SKM-1 (cell line): Measurements from ENCODE around the gene DNAJC4.

Experiments used
- DNase-seq: peaks from one replicate; lab custom pipeline; 2025; ENCODE audit not compliant: unreplicated experiment; lab: John Stamatoyannopoulos, UW

DNAJC4 gene

DNA sequence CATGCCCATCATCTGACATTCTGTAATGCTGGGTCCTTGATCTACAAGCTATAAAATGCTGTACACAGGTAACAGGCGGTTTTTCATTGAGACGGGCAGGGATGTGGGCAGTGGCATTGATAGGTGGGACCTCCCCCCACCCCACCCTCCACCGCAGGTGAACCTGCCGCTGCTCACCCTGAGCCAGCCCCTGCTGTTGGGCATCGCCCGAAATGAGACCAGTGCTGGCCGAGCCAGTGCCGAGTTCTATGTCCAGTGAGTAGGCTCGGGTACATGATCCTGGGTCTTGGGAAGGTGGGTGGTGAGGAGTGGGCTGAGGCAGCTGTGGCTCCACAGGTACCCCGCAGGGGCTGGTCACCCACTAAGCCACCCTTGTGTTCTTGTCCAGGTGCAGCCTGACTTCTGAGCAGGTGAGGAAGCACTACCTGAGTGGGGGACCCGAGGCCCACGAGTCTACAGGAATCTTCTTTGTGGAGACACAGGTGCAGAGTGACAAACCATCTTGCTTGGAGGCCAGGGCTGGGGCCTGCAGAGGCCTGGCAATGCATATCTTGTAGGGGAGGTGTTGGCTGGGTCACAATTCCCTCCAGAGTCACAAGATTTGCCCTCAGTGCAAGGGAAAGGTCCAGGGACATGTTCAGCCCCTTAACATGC lies 1.1 kb upstream of the DNAJC4 start:
- no peak for DNase-seq

DNA sequence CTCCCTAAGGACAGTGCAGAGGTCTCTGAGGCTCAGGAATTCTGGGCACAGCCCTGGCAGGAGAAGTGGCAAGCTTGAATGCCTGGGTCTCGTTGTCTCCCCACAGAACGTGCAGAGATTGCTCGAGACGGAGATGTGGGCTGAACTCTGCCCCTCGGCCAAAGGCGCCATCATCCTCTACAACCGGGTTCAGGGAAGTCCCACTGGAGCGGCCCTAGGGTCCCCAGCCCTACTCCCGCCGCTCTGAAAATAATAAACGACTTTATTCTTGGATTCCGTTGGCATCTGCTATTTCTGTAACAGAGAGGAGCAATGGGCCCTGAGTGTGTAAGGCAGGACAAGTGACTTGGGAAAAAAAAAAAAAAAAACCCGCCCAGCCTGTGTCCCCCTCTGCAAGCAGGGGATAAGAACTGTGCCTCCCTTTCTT lies 591 bp upstream of the DNAJC4 start:
- no peak for DNase-seq

DNA sequence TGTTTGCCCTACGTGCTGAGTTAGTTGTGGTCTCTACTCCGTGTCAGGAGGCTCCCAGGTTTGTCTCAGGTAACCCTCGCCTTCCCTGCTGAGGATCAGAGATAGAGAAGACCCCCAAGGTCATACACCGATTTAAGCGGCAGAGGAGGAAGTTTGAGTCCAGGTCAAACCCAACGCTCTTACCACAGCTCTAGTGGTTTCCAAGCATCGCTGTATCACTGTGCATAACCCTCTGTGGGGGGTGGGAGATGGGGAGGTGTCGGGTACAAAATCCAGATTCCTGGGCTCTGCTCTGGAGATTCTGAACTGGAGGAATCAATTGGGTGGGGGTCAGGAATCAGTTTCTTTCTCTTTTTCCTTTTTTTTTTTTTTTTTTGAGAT lies 627 bp downstream of the DNAJC4 start:
- no peak for DNase-seq

DNA sequence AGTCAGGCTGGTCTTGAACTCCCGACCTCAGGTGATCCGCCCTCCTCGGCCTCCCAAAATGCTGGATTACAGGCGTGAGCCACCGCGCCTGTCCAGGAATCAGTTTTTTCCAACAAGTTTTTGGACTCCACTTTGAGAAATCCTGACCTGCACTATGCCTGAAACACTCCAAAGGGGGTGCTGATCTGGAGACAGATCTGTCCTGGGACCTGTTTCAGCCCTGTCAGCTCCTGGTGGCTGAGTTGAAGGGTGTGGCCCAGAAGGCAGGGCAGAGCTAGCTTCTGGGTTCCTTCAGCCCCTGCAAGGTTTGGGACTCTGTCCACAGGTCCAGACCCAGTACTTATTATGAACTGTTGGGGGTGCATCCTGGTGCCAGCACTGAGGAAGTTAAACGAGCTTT lies 1.2 kb downstream of the DNAJC4 start:
- no peak for DNase-seq

DNA sequence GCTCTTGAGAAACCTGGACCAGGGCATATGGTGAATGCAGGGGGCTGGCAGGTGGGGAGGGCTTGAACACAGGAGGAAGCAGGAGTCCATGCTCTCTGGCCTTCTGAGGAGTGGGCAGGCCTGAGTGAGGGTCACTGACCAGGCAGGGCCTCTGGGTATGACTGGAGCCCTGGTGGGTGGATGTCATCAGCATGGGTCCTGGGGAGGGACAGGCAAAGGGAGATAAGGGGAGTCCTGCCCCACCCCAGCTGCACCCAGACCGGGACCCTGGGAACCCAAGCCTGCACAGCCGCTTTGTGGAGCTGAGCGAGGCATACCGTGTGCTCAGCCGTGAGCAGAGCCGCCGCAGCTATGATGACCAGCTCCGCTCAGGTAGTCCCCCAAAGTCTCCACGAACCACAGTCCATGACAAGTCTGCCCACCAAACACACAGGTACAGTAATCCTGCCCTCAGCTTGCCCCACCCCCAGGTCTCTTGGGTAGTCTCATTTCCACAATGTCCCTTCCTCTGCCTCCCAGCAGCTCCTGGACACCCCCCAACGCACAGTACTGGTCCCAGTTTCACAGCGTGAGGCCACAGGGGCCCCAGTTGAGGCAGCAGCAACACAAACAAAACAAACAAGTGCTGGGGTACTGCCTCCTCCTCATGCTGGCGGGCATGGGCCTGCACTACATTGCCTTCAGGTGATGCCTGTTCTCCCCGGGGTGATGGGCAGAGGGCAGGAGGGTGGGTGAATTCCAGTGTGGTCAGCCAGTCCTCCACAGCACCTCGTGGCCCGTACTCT lies 2.0 kb downstream of the DNAJC4 start:
- DNase-seq, result no peak

DNA sequence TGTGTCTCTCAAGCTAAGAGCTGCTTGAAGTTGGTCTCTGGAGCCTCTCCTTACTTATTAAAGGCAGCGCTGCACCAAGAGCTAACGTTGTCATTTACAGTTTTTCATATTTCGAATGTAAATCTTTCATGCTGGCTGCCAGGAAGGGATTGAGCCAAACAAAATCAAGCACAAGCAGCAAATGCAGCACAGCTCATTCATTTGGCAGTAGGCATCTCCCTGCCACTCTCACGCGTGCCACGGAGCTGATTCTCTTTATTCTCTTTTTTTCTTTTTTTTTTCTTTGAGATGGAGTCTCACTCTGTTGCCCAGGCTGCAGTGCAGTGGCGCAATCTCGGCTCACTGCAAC lies 2.6 kb downstream of the DNAJC4 start:
- no peak for DNase-seq

DNA sequence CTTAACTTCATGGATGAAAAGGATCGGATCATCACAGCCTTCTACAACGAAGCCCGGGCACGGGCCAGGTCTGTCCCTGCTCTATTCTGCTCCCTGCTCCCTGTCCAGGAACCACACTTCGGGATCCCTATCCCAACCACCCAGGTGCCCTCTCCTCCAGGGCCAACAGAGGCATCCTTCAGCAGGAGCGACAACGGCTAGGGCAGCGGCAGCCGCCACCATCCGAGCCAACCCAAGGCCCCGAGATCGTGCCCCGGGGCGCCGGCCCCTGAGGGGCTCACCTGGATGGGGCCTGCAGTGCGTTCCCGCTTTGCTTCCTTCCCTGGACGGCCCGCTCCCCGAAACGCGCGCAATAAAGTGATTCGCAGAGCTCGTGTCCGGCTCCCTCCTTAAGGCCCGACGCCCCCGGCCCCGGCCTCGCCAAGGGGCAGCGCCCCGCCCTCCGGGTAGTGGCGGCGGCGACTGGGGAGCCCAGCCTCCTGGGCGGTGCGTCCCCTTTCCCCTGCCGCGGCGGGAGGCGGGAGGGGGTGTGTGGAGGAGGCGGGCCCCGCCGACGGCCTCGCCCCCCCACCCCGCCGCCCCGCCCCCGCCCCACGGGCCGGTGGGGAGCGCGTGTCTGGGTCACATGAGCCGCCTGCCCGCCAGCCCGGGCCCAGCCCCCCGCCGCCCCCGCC lies 3.7 kb downstream of the DNAJC4 start, which contains the start of gene VEGFB:
TSS of gene VEGFB (plus strand) at position 672 of the 674 bp plus-strand sequence. CDS start 250 bp downstream, outside the sequence.
- no peak for DNase-seq

DNA sequence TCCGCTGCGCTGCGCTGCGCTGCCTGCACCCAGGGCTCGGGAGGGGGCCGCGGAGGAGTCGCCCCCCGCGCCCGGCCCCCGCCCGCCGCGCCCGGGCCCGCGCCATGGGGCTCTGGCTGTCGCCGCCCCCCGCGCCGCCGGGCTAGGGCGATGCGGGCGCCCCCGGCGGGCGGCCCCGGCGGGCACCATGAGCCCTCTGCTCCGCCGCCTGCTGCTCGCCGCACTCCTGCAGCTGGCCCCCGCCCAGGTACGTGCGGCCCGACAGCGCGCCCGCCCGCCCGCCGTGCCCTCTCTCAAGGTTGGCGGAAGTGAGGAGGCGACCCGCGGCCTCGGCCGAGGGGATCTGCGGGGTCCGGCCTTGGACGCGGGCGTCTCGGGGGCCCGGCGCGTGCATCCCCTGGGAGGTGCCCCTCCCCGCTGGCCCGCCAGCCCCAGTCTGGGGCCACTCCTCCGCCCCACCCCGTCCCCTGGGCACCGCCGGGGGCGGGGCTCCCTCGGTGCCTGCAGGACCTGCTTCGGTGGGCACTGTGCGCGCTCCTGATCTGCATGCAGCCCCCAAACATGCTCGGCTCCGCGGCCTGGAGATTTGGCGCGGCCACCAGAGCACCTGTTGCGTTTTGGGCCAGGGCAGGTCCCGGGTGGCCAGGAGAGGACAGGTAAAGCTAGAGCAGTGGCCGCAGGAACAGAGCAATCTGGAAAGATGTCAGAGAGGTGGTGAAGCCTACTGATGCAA lies 4.5 kb downstream of the DNAJC4 start:
- no peak for DNase-seq

DNA sequence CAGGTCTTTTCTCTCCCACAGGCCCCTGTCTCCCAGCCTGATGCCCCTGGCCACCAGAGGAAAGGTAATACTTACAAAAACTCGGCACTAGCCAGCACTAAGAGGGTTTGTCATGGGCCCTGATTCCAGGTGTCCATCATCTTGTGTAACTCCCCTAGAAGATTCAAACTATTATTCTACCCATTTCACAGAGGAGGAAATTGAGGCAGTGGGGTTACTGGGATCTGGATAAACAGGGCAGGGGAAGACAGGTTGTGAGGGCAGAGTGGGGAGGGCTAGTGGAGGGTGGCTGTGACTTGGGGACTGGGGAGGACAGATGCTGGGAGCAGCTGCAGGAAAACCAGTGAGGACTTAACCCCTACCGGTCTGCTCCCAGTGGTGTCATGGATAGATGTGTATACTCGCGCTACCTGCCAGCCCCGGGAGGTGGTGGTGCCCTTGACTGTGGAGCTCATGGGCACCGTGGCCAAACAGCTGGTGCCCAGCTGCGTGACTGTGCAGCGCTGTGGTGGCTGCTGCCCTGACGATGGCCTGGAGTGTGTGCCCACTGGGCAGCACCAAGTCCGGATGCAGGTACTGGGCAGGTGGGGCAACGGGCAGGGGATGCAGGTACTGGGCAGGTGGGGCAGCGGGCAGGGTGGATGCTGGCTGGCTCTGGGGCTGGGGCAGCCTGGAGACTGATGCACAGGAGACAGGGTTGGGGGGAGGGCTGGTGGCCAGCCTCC lies 5.3 kb downstream of the DNAJC4 start:
- no peak for DNase-seq

DNA sequence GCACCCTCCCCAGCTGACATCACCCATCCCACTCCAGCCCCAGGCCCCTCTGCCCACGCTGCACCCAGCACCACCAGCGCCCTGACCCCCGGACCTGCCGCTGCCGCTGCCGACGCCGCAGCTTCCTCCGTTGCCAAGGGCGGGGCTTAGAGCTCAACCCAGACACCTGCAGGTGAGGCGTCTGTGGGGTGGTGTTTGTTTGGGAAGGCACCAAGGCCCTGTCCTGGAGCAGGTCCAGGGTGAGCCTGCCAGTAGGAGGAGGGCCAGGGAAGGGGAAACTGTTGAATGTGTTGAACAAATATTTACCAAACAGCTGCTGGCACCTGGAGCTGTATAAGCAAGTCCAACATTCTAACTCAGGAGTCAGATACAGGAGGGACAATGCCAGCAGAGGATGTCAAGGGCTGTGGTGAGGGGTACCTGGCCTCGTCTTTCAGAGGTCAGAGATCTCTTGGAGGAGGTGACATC lies 7.2 kb downstream of the DNAJC4 start:
- no peak for DNase-seq

DNA sequence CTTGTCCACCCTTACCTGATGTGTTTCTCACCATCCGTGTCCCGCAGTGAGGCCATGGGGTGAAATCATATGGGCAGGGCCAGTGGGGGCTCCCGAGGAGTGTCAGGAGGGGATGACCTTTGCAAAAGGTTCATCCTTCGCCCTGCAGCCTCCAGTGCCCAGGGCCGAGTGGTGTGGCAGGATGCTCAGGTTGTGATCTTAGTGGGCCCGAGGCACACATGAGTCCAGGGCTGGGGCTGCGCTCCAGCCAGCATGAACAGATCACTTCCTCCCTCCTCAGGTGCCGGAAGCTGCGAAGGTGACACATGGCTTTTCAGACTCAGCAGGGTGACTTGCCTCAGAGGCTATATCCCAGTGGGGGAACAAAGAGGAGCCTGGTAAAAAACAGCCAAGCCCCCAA lies 7.7 kb downstream of the DNAJC4 start:
- no peak for DNase-seq

DNA sequence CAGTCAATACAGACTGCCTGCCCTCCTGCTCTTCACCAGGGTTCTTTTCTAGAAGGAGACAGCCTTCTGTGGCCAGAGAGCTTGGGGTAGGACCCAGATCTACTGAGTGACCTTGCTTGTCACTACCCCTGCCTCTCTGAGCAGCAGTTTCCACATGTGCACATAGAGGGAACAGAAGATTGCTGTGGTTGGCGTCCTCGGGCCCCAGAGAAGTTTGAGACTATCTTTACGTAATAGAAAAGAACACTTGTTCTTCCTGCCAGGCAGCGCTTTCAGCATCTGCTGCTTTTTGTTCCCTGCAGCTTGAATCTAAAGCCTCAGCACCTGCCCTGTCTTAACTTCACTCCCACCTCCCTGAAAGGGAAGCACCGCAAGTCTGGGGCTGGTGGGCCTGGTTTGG lies 8.7 kb downstream of the DNAJC4 start:
- peak; percentile 52 for DNase-seq

DNA sequence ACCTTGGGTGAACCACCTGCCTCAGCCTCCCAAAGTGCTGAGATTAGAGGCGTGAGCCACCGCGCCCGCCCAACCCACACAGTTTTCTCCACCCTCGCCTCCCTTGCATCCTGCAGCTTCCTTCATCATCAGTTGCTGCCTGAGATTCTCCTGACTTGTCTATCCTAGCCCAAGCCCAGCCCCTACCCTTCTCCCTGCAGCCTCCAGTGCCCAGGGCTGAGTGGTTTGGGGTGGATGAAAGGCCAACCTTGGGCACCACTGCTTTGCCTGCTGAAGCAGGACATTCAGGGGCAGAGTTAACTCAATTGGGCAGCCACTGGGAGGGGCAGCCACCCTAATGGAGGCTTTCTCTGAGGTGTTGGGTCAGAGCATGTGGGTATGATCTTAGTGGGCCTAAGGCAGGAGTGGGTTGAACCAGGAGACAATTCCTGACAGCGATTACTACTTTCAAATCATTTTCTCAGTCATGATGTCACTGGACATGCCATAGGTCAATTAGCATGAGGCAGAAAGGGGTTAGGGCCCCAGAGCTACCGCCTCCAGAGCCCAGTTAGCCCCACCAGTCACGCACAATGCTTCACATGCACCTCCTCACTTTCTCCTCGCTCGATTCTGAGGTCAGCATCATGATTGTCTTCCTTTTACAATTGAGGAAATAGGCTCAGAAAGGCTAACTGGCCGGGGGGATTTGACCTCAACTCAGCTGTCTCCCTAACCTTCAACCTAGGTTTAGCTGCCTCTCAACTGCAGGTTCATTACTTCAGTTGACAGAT lies 9.5 kb downstream of the DNAJC4 start:
- peak; percentile 95 for DNase-seq

DNA sequence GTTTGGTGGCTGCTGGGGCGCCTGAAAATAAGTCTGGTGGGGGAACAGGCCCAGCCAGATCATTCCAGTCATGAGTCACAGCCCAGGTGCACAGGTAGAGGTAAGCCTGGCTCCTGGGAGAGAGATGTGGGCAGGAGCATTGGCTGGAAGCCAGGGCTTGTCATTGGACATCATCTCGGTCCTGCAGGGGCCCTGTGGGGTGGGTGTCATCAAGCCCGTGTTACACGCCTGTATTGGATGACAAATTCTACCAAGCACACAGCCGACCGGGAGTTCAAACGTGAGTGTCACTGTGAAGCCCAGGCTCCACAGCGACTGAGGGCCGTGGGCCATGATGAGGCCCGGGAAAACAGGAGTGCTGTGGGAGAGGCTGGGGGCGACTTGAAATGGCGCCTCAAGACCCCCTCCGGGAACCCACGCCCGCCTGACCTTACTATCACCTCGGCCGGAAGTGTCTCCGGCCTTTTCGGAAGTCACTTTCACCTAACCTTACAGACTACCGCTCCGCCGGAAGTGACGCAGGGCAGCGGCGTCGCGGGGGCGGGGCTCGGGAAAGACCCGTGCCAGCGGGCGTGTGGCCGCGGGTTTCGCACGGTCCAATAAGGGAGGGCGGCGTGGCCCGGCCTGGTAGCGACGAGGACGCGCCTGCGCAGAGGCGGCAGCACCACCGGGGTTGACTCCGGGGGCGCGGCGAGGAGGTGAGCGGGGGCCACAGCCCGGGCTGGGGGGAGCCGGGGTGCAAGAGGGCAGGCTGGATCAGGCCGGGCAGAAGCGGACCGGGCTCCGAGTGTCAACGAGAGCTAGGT lies 10.3 kb downstream of the DNAJC4 start, which contains the start of gene FKBP2:
TSS of gene FKBP2 (plus strand) at position 661 of the 806 bp plus-strand sequence. CDS start 1,293 bp downstream, outside the sequence.
- DNase-seq, result peak; percentile 83

DNA sequence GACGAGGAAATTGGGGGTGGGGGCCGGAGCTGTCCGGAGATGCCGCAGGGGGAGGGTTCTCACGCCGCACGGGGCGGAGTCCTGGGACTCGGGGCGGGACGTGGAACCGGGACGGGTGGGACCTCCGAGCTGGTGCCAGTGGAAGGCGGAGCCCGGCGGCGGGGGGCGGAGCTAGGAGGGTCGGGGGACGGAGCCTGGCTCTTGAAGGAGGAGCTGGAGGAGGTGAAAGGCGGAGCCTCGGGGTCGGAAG lies 10.8 kb downstream of the DNAJC4 start:
- DNase-seq, result peak; percentile 95

DNA sequence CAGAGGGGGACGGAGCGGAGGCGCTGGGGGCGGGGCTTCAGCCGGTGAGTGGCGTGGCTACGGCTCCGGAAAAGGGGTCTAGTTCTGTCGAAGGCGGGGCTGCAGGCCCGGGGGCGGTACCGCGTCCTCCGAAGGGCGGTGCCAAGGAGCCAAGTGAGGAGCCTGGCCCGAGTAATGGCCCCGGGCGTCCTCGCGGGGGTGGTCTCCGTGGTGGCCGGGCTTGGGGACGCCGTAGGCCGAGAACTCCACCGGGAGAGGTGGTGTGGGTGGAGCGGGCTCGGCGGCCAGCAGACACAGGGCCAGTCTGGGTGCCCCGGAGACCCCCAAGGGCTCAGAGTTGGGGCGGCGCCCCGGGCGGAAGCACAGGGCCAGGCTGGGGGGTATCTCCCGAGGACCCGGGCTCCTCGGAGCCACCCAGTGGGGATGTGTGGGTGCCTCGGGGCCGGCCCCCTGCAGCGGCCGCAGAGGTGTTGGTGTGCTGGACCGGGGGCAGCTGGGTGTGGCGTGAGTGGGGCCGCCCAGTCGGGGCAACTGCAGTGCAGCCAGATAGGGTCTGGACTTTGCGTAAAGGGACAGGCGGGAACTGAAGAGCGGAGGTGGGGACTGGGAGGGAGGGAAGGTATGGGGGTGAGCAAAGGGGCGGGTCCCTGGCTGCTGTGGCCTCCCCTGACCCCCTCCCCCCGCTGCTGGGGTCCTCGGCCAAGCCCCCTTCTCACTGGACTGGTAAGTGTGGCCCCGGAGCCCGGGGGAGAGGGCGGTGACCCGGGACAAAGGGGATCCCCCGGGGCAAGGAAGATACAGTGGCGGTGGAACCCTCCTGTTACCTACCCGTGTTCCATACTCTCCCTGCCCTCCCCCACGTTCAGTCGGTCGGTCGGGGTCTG lies 11.4 kb downstream of the DNAJC4 start:
- no peak for DNase-seq

DNA sequence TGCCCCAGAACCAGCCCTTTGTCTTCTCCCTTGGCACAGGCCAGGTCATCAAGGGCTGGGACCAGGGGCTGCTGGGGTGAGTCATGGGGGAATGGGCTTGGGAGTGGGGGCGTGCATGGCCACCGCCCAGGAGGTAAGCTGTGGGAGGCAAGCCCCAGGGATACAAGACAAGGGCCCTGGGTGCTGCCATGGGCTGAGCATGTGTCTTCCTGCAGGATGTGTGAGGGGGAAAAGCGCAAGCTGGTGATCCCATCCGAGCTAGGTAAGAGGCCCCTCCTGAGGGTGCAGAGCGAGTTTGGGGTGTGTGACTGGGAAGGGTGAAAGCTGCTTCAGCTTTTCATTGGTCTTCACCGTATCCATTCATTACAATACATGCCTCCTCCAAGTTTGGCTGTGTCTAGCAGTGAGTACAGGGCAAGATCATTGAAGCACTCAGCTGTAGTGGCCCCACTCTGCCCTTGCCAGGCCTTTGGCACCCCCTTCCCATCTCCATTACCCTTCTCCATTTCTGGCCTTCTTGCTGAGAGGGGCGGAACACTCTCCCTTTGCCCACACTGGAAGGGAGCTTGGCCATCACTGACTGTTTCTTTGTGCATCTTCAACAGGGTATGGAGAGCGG lies 13.0 kb downstream of the DNAJC4 start:
- no peak for DNase-seq

DNA sequence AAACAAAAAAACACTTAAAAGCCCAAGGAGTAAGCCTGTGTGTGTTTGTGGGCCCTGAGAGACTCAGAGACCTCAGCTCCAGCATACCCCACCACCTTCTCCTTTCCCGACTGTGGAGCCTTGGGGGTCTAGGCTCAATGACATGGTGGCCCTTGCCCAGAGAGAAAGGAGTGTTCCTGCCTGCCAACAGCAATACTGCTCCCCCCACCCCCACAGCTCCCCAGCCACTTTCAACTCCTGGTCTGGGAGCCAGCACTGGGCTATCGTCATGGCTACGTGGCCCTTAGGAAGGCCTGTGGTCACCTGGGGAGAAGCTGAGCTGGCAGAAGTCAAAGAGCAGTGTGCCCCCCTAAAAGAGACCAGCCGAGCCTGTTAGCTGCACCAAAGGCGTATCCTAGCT lies 13.8 kb downstream of the DNAJC4 start:
- no peak for DNase-seq
